ENCODE results near the gene LCE4A. TPM values are rescaled to one million over a fixed set of nuclear protein-coding genes. Genes with fewer than 3 reads are reported as not detected.
"Not testable (repeated sequence)": the region's sequence is repeated elsewhere in the genome, so short reads cannot be mapped to it uniquely, and the experiment has no call there.

LCE4A gene, protein sequence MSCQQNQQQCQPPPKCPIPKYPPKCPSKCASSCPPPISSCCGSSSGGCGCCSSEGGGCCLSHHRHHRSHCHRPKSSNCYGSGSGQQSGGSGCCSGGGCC
- not detected in 2 replicates for total RNA-seq

- Mint-ChIP-seq H3K36me3 (ENCODE audit: low read depth) (no peaks in the 10 kb centered on the region), H3K4me3 (no peak within 1 kb of the TSS), H3K27ac (no peak within 1 kb of the TSS), H3K9me3 (peaks cover 8% of the 10 kb centered on the region), H3K4me1 (no peaks in the 10 kb centered on the region), H3K27me3 (peaks cover 29% of the 10 kb centered on the region)
- TF ChIP-seq CTCF (IDR thresholded peaks at IDR 0.05), result no peak
- intact Hi-C loops (cut with micrococcal nuclease), result no loop called here
- CTCF ChIA-PET, result no interaction called here
- ATAC-seq (ENCODE audit: low read depth) (no peak), DNase-seq (no peak)
- POLR2A ChIA-PET, result no interaction called here
These were observed at the start of gene LCE4A for GRCh38 chr1:152707860-152708259. TSS of gene LCE4A (plus strand) at chr1:152708160. CDS start at chr1:152709076, 916 bp downstream.

GRCh38 chr1:152658649-152659048, 49.3 kb upstream of the LCE4A start:
- no peaks in the 10 kb centered on the region for H3K4me1 Mint-ChIP-seq
- peaks cover 24% of the 10 kb centered on the region for H3K27me3 Mint-ChIP-seq
- DNase-seq (no peak), ATAC-seq (ENCODE audit: low read depth) (no peak)
- no peak for TF ChIP-seq CTCF (IDR thresholded peaks at IDR 0.05)
- no peak overlapping the region for H3K27ac Mint-ChIP-seq
- CTCF ChIA-PET, result no interaction called here
- H3K36me3 Mint-ChIP-seq (ENCODE audit: low read depth), result no peaks in the 10 kb centered on the region
- no peaks in the 10 kb centered on the region for H3K9me3 Mint-ChIP-seq
- intact Hi-C loops (cut with micrococcal nuclease), result loop anchor here (5.0 kb wide), 1 partner anchor 619 kb away; no protein-coding TSS in a partner anchor
- POLR2A ChIA-PET, result no interaction called here
- no peak overlapping the region for H3K4me3 Mint-ChIP-seq

DNA sequence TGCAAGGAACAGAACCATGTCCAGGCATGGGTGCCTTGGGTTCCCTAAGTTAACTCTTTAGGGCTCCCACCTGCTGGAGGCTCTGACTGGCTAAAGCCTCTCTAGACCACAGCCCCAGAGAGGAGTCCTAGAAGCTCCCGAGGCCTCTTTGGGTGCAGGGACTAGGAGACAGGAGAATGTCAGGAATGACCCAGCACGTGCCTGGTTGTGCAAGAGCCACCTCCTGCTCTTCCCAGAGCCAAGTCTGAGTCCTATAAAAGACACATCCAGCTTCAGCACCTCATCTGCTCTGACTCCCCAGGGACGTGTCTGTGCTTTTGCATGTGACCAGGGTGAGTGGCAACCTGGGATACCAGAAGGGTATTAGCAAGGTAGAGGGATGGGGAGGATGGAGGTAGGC, 44.9 kb upstream of the LCE4A start, which contains the start of gene LCE2D:
Gene LCE2D (plus strand): TSS at position 283 of the 400 bp plus-strand sequence. CDS start 726 bp downstream, outside the sequence.
- Mint-ChIP-seq H3K4me1 (no peaks in the 10 kb centered on the region), H3K36me3 (ENCODE audit: low read depth) (no peaks in the 10 kb centered on the region), H3K9me3 (no peaks in the 10 kb centered on the region), H3K27ac (no peak within 1 kb of the TSS), H3K4me3 (no peak within 1 kb of the TSS), H3K27me3 (peaks cover 22% of the 10 kb centered on the region)
- CTCF ChIA-PET, result interaction anchor here (1.5 kb wide), 1 partner anchor 9 kb away, joined by 4 read pairs; no protein-coding TSS in a partner anchor
- DNase-seq, result no peak
- TF ChIP-seq CTCF (IDR thresholded peaks at IDR 0.05), result no peak
- ATAC-seq (ENCODE audit: low read depth), result no peak
- POLR2A ChIA-PET, result no interaction called here
- intact Hi-C loops (cut with micrococcal nuclease), result no loop called here

DNA sequence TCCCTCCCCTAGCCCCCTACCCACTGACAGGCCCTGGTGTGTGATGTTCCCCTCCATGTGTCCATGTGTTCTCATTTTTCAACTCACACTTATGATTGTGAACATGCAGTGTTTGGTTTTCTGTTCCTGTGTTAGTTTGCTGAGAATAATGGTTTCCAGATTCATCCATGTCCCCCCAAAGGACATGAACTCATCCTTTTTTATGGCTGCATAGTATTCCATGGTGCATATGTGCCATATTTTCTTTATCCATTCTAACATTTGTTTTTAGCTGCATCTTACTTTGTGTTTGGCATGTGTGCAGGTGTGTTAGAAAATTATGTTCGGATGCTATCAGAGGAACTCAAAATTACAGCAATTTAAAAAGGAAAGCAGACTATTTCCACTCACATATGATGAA, 41.8 kb upstream of the LCE4A start:
- CTCF ChIA-PET, result interaction anchor here (0.9 kb wide), 1 partner anchor 12 kb away, joined by 3 read pairs; no protein-coding TSS in a partner anchor
- ATAC-seq (ENCODE audit: low read depth); POLR2A ChIA-PET; H3K4me3 Mint-ChIP-seq; H3K9me3 Mint-ChIP-seq; intact Hi-C loops (cut with micrococcal nuclease); H3K36me3 Mint-ChIP-seq (ENCODE audit: low read depth); H3K27ac Mint-ChIP-seq; DNase-seq; H3K4me1 Mint-ChIP-seq: not testable (repeated sequence)
- H3K27me3 Mint-ChIP-seq, result peaks cover 22% of the 10 kb centered on the region

- CTCF ChIA-PET, result no interaction called here
- Mint-ChIP-seq H3K36me3 (ENCODE audit: low read depth) (no peaks in the 10 kb centered on the region), H3K4me3 (no peak overlapping the region), H3K27me3 (peaks cover 13% of the 10 kb centered on the region), H3K27ac (no peak overlapping the region), H3K9me3 (no peaks in the 10 kb centered on the region), H3K4me1 (no peaks in the 10 kb centered on the region)
- no peak for TF ChIP-seq CTCF (IDR thresholded peaks at IDR 0.05)
- no peak for ATAC-seq (ENCODE audit: low read depth)
- intact Hi-C loops (cut with micrococcal nuclease), result no loop called here
- no peak for DNase-seq
- POLR2A ChIA-PET, result no interaction called here
These were observed 40.3 kb upstream of the LCE4A start for GRCh38 chr1:152667648-152668047.

GRCh38 chr1:152673016-152673415, 34.9 kb upstream of the LCE4A start:
- POLR2A ChIA-PET, result no interaction called here

GRCh38 chr1:152674983-152675382, 33.0 kb upstream of the LCE4A start, which contains the start of gene LCE2C:
TSS of gene LCE2C (plus strand) at chr1:152675279. CDS start at chr1:152676016, 737 bp downstream.
- CTCF ChIA-PET, H3K27me3 Mint-ChIP-seq: not testable (repeated sequence)

More at GRCh38 chr1:152673016-152673415, 34.9 kb upstream of the LCE4A start:
- peaks cover 2% of the 10 kb centered on the region for H3K27me3 Mint-ChIP-seq
- H3K36me3 Mint-ChIP-seq (ENCODE audit: low read depth), result no peaks in the 10 kb centered on the region
- ATAC-seq (ENCODE audit: low read depth), result no peak
- no peak for TF ChIP-seq CTCF (IDR thresholded peaks at IDR 0.05)
- no peak overlapping the region for H3K4me3 Mint-ChIP-seq
- intact Hi-C loops (cut with micrococcal nuclease), result no loop called here
- no peak for DNase-seq
- no peaks in the 10 kb centered on the region for H3K4me1 Mint-ChIP-seq
- H3K27ac Mint-ChIP-seq, result no peak overlapping the region
- CTCF ChIA-PET, result no interaction called here
- H3K9me3 Mint-ChIP-seq, result no peaks in the 10 kb centered on the region

More at GRCh38 chr1:152674983-152675382, 33.0 kb upstream of the LCE4A start, which contains the start of gene LCE2C:
- intact Hi-C loops (cut with micrococcal nuclease); ATAC-seq (ENCODE audit: low read depth); H3K27ac Mint-ChIP-seq; POLR2A ChIA-PET; DNase-seq; H3K4me1 Mint-ChIP-seq; H3K4me3 Mint-ChIP-seq; H3K9me3 Mint-ChIP-seq; H3K36me3 Mint-ChIP-seq (ENCODE audit: low read depth): not testable (repeated sequence)

All from activated B cell treated with CpG ODN at 0.5 μM for 24 hours (primary cell).